MCF 10A (cell line): ENCODE measurements around the gene SLC22A14. TPM values are rescaled to one million over a fixed set of nuclear protein-coding genes. Genes with fewer than 3 reads are reported as not detected.
"Not testable (repeated sequence)": the region's sequence is repeated elsewhere in the genome, so short reads cannot be mapped to it uniquely, and the experiment has no call there.

Source experiments
- Bru-seq: library from RNA; stranded (reverse); fragments of 400-500 nt; gene quantifications from one replicate; lab custom pipeline; 2021; lab: Mats Ljungman, UMichigan
- BruChase-seq, 2 experiments: library from RNA; stranded (reverse); fragments of 400-500 nt; gene quantifications; one replicate each; lab custom pipeline; 2021; lab: Mats Ljungman, UMichigan
- BruUV-seq: library from RNA; stranded (reverse); fragments of 400-500 nt; replicated peaks from 2 replicates; lab custom pipeline; 2021; lab: Mats Ljungman, UMichigan
- CTCF ChIA-PET: fragments of 300-600 bp; sonication (Branson Sonifier 250); formaldehyde crosslinking; extraction: SDS; loops from one replicate; lab custom pipeline; 2021; ENCODE audit warnings: antibody characterized with exemption, inconsistent platforms; lab: Yijun Ruan, JAX
- POLR2A ChIA-PET: fragments of 300-600, 350-650 bp; sonication (Branson Sonifier 250); formaldehyde crosslinking; extraction: SDS; loops from one replicate; lab custom pipeline; 2020; ENCODE audit warnings: antibody characterized with exemption, inconsistent platforms; lab: Yijun Ruan, JAX
- DNase-seq: peaks from one replicate; pipeline ENCODE4 v3.0.0-alpha.2; 2018; ENCODE audit not compliant: unreplicated experiment
- H3K27ac Mint-ChIP-seq: one replicate; pipeline ENCODE4 v1.8.0; 2022; ENCODE audit warnings: mild to moderate bottlenecking, low read depth, mixed read lengths; ENCODE audit not compliant: unreplicated experiment
- H3K27me3 Mint-ChIP-seq: one replicate; pipeline ENCODE4 v1.8.0; 2022; ENCODE audit warnings: mixed read lengths; ENCODE audit not compliant: insufficient read depth, unreplicated experiment
- H3K36me3 Mint-ChIP-seq: one replicate; pipeline ENCODE4 v1.8.0; 2022; ENCODE audit warnings: mild to moderate bottlenecking, moderate library complexity, mixed read lengths; ENCODE audit not compliant: insufficient read depth, unreplicated experiment
- H3K4me1 Mint-ChIP-seq: one replicate; pipeline ENCODE4 v1.8.0; 2022; ENCODE audit warnings: mixed read lengths; ENCODE audit not compliant: insufficient read depth, unreplicated experiment
- H3K4me3 Mint-ChIP-seq: one replicate; pipeline ENCODE4 v1.8.0; 2022; ENCODE audit warnings: mild to moderate bottlenecking, moderate library complexity, mixed read lengths; ENCODE audit not compliant: unreplicated experiment
- H3K9me3 Mint-ChIP-seq: one replicate; pipeline ENCODE4 v1.8.0; 2022; ENCODE audit warnings: mixed read lengths; ENCODE audit not compliant: unreplicated experiment
- CTCF ChIP-seq: fragments of 200-600 bp; IDR thresholded peaks from one replicate; pipeline ENCODE4 v1.8.0; 2022; ENCODE audit warnings: antibody characterized with exemption, mild to moderate bottlenecking; ENCODE audit not compliant: unreplicated experiment
- intact Hi-C: fragments of 100-400 bp; cut with micrococcal nuclease; formaldehyde crosslinking; loops from 2 replicates; pipeline ENCODE4 v1.14.1; 2022
- long read RNA-seq: library from polyadenylated mRNA; stranded (forward); transcript quantifications from one replicate; pipeline ENCODE4 v2.0.0, GENCODE V29; 2022
- total RNA-seq: library from RNA; stranded (reverse); gene quantifications from 2 replicates; pipeline ENCODE4 v1.2.3, GENCODE V29; 2022

SLC22A14 gene
- total RNA-seq (0.44 and 0.64 TPM in 2 replicates), Bru-seq, nascent RNA (percentile 58 among the genes with signal in this experiment), BruChase-seq, experiment 1, labeled RNA remaining after a 6-hour chase (percentile 70 among the genes with signal in this experiment), BruChase-seq, experiment 2, labeled RNA remaining after a 2-hour chase (percentile 69 among the genes with signal in this experiment)
- long read RNA-seq = 0 reads

- intact Hi-C loops = no loop called here
- Mint-ChIP-seq H3K27ac (no peak within 1 kb of the TSS), H3K36me3 (peaks cover 11% of the 10 kb centered on the region), H3K4me3 (no peak within 1 kb of the TSS), H3K27me3 (no peaks in the 10 kb centered on the region), H3K9me3 (no peaks in the 10 kb centered on the region), H3K4me1 (no peaks in the 10 kb centered on the region)
- POLR2A ChIA-PET = no interaction called here
- no TSS peak for BruUV-seq
- no peak for TF ChIP-seq CTCF
- no peak for DNase-seq
- CTCF ChIA-PET = interaction anchor here (0.9 kb wide), 1 partner anchor 34 kb away, joined by 3 read pairs; no protein-coding TSS in a partner anchor
These were observed at the start of gene SLC22A14 for GRCh38 chr3:38281895-38282686. Gene SLC22A14, plus strand, starts transcription at chr3:38282294. Its CDS starts 23,733 bp downstream, at chr3:38306027.

- no peak for TF ChIP-seq CTCF
- ChIA-PET CTCF (interaction anchor here (0.7 to 2.3 kb wide), 2 partner anchors 8 to 14 kb away, joined by 3 to 9 read pairs; no protein-coding TSS in a partner anchor), POLR2A (interaction anchor here (1.0 to 2.1 kb wide), 2 partner anchors 9 to 10 kb away, joined by 4 read pairs; no protein-coding TSS in a partner anchor)
- Mint-ChIP-seq H3K4me3 (no peak overlapping the region), H3K27me3 (no peaks in the 10 kb centered on the region), H3K36me3 (peaks cover 49% of the 10 kb centered on the region), H3K27ac (no peak overlapping the region), H3K4me1 (peaks cover 8% of the 10 kb centered on the region), H3K9me3 (no peaks in the 10 kb centered on the region)
- intact Hi-C loops = no loop called here
- BruUV-seq = no TSS peak
- no peak for DNase-seq
These were observed 49.4 kb upstream of the SLC22A14 start for GRCh38 chr3:38232701-38233100.

GRCh38 chr3:38235466-38235865 is 46.6 kb upstream of the SLC22A14 start:
- intact Hi-C loops = no loop called here
- Mint-ChIP-seq H3K36me3 (peaks cover 77% of the 10 kb centered on the region), H3K4me3 (no peak overlapping the region), H3K9me3 (no peaks in the 10 kb centered on the region), H3K4me1 (no peaks in the 10 kb centered on the region), H3K27ac (no peak overlapping the region), H3K27me3 (no peaks in the 10 kb centered on the region)
- no TSS peak for BruUV-seq
- CTCF ChIA-PET = interaction anchor here (0.6 to 2.8 kb wide), 3 partner anchors 36 to 1171 kb away, joined by 3 to 10 read pairs (median 3); no protein-coding TSS in a partner anchor
- TF ChIP-seq CTCF = no peak
- POLR2A ChIA-PET = interaction anchor here (0.8 kb wide), 1 partner anchor 12 kb away, joined by 3 read pairs; no protein-coding TSS in a partner anchor
- DNase-seq = no peak

- ChIA-PET CTCF (interaction anchor here (0.6 to 2.6 kb wide), 4 partner anchors 9 to 235 kb away, joined by 3 to 12 read pairs (median 4); no protein-coding TSS in a partner anchor), POLR2A (interaction anchor here (0.7 to 1.4 kb wide), 4 partner anchors 9 to 53 kb away, joined by 3 to 4 read pairs (median 3); no protein-coding TSS in a partner anchor)
- Mint-ChIP-seq H3K27me3 (no peaks in the 10 kb centered on the region), H3K27ac (no peak overlapping the region), H3K4me3 (no peak overlapping the region), H3K9me3 (no peaks in the 10 kb centered on the region), H3K36me3 (peaks cover 59% of the 10 kb centered on the region), H3K4me1 (no peaks in the 10 kb centered on the region)
- no peak for DNase-seq
- TF ChIP-seq CTCF = no peak
- no TSS peak for BruUV-seq
- intact Hi-C loops = no loop called here
These were observed 43.6 kb upstream of the SLC22A14 start for GRCh38 chr3:38238416-38239008.

GRCh38 chr3:38242812-38243211 is 39.3 kb upstream of the SLC22A14 start:
- H3K4me1 Mint-ChIP-seq, DNase-seq, BruUV-seq, POLR2A ChIA-PET, H3K27me3 Mint-ChIP-seq, H3K27ac Mint-ChIP-seq, intact Hi-C loops, H3K9me3 Mint-ChIP-seq, H3K4me3 Mint-ChIP-seq: not testable (repeated sequence)
- peaks cover 58% of the 10 kb centered on the region for H3K36me3 Mint-ChIP-seq
- CTCF ChIA-PET = interaction anchor here (0.7 kb wide), 2 partner anchors 88 to 112 kb away, joined by 3 read pairs; no protein-coding TSS in a partner anchor
